Measurements from ENCODE around the gene FAM163B.
A peak's percentile ranks its signal among the peaks of the same experiment; 100 is the strongest.

FAM163B gene

DNA sequence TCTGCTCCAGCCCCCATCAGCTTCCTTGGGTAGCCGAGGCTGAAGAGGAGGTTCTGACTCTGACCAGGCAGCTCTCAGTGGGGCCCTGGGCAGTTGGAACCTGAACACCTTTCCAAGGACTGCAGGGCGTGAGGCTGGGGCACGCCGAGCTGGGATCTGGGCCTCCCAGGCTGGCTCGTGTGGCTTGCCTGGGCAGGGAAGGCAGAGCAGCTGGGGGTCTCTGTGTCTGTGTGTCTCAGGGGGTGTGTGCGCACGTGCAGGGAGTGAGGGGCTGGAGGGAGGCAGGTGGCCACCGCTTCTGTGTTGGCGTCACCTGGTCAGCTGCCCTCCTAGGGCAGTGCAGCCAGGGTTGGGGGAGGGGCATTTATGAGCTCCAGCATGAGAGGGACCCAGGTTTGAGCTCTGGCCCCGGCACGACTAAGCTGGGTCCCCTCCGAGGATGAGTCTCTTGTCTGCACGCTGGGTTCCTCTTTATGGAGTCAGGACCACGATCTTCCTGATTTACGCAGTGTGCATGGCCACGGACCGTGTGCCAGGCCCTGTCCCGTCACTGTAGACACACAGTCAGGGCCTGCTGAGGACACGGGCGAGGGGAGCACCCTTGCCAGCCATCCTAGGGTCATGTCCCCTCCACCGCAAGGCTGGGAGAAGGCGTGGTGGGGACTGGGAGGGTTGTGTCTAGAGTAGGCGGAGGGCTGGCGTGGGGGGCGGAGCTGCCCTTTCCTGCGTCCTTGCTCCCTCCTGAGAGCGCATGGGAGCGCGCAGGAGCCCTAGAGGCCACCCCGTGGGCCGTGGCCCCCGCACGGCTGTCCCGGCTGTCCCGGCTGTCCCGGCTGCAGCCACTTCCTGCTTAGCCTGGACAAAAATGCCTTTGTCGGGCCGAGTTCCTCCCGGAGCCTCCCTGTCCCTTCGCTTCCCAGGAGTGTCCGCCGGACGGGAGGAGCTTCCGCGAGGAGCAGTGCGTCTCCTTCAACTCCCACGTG, 70.0 kb downstream of the FAM163B start:
- DNase-seq = no peak

DNA sequence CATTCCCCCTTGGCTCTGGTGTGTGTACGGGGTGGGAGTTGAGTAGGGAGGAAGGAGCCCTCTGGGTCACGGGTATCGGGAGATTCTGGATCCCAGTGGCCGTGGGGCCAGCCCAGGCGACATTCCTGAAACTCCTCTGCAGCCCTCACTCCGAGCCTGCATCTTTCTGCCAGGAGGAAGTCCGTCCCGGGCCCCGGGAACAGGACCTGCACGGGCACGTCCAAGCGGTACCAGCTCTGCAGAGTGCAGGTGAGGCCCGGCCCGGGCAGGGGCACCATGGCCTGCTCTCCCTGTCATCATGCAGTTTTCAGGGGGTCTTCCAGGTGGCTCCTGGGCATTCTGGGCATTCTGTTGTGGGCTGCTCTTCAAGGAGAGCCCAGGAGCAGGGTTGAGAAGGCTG, 71.0 kb downstream of the FAM163B start:
- no peak for DNase-seq

DNA sequence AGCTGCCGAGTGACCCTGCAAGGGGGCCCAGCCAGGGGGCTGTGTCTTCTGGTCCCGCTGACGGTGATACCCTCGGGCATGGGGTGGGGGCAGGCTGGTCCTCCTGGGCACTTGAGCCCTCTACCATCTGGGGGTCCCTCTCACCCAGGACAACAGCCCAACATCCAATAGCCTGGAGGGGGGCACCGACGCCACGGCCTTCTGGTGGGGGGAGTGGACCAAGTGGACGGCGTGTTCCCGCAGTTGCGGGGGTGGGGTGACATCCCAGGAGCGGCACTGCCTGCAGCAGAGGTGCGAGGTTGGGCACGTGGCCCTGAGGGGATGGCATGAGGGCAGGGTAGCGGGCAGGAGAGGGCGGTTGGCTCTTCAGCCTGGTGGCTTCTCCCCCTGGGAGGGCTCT, 71.9 kb downstream of the FAM163B start:
- DNase-seq = no peak

DNA sequence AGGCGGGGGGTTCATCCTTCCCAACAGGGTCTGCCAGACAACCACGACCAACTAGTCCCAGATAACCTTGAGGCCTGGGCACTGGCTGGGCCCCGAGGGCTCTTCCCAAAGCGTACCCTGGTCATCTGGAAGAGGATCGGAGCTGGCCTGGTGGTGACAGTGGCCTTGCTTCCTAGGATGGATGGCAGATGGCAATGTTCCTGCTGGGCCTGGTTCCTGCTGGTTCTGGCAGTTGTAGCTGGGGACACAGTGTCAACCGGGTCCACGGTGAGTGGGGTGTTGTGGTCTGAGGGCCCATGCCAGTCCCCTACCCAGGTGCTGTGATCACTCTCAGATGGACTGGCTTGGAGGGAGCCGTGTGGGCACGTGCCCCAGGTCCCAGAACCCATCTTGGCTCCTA, 72.7 kb downstream of the FAM163B start:
- DNase-seq = no peak

DNA sequence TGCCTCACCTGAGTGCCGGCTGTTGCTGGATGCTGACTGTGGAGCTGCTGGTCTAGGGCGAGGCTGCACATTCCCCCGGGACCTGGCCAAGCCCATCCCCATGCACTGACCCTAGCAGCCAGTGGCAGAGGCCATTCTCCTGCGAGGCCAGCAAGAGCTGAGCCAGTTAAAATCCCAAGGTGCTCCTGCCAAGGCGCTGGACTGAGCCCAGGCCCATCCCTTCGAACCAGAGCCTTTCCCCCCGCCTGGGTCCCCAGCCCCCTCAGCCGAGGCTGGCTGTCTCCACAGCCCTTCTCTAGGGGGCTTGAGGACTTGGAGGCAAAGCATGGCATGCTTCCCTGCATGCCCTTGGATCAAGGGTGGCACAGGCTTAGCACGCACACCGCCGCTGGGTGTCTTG, 73.1 kb downstream of the FAM163B start:
- DNase-seq = no peak

DNA sequence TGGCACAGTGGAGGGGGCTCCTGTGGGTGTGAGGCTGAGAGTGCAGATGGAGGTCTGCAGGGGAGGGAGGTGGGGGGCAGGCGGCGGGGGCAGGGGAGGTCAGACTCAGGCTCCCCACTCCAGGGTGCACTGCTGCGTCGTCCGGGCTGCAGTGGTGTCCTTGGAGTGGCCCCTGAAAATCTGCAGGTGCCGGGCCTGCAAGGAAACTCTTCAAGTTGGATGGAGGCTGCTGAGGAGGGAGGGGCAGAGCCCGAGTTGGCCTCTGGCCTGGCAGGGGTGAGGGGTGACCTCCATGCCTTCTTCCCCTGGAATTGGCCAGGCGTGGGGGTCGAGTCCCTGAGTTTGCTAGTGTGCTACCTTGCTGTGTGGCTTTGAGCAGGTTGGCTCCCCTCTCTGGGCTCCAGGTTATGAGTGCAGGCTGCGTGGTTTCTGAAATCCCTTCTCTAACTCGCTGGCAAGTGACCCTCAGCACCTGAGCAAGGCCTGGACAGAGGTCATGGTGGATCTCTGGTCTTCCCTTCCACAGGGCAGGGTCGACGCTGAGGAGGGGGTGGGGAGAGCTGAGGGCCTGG, 73.8 kb downstream of the FAM163B start:
- DNase-seq = no peak

DNA sequence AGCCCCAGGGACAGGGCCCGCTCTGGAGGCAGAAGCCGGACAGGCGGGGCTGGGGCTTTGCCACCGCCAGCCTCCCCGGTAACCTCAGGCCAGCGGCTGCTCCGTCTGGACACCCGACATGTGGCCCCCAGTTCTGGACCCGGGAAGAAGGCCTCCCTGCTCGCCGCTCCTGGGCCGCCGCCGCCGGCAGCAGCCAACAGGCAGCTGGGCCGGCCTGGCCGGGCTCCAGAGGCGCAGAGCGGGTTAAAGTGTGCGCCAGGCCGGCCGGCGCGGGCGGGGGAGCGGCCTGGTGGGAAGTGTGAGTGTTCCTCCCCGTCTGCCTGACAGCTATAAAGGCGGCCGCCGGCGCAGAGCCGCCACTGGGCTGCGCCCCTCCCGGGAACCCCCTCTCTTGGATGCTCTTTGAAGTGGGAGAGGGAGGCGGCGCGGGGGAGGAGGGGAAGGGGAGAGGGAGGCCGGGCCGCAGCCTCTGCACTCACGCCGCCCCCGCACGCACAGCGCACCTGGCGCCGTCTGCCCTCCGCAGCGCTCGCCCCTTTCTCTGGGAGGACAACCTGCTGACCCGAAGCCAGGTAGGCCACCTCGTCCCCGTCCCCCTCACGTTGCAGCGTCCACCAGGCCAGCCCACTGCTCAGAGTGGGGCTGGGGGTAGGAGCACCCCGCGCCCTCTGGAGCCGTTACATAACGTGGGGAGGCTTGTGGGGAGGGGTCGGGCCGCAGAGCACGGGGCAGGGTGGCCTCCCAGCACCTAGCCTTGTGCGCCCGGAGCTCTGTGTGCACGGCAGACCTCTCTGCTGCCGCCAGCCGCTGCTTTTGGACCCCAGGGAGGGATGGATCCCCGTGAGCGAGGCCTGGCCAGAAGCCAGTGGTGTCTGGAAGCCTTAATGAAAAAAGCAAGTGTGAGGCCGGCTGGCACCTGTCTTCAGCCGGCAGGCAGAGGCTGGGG, 74.6 kb downstream of the FAM163B start, which contains the start of gene ADAMTSL2:
Gene ADAMTSL2, plus strand, starts transcription at position 359 of the 946 bp plus-strand sequence. CDS start 2,009 bp downstream, outside the sequence.
- peak; percentile 96 for DNase-seq

DNA sequence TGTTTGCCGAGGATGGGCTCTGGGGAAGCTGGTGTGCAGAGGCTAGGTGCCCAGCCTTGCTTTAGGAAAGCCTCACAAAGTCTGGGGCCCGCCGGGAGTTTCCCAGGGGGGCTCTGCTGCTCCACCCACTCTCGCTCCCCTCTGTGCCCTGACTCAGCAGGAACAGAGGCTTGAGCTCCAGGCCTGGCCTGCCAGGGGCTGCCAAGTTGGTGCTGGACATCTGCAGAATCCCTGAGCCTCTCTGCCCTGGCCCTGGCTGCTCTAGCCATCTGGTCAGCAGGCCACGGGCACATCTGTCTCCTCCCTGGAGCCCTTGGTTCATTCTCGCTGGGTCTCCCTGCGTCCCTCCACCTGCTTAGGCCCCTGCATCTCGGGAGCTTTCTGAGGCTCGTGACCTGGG, 75.3 kb downstream of the FAM163B start:
- DNase-seq = no peak

DNA sequence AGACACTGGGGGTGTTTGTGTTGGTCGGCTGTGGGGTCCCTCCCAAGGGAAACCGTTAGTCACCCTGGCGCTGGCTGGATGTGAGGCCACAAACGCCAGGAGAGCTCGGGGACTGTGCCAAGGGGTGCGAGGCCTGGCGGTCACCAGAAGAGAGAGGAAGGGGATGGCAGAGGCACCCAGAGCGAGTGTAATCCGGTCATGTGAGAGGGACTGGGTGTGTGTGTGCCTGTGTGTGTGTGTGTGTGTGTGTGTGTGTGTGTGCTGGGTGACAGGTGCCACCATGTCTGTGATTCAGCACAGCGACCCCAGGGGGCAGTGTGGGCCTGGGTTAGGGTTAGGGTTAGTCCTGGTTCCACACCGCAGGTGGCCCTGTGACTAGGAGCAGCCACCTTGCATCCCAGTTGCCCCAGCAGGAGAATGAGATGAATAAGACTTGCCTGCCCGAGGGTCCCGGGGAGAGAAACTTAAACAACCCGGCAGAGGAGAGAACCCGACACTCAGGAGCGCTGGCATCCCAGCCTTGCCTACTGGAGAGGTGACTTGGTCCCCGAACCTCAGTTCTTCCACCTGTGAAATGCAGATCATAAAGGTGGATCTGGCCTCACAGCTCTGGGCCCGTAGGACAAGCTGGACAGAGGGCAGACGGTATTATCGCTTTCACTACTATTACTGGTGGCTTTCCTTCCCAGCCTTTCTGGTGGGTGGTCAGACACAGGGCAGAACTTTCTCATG, 76.1 kb downstream of the FAM163B start:
- DNase-seq = peak; percentile 62

DNA sequence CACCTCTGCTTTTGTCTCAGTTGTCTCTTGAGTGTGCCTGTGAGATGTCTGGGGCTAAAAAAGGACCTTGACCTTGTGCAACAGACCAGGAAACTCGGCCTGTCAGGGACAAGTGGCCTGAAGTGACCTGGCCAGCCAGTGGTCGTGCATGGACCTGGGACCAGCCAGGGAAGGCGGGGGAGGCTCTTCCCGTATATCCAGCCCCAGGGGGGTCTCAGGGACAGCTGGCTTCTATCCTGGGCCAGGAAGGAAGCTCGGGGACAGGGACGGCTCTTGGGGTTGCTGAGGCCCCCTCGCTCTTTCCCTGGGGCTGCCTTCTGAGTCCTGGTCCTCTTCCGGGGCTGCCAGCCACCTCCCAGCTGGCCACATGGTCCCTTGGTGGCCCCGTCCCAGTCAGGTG, 77.9 kb downstream of the FAM163B start:
- DNase-seq = no peak

DNA sequence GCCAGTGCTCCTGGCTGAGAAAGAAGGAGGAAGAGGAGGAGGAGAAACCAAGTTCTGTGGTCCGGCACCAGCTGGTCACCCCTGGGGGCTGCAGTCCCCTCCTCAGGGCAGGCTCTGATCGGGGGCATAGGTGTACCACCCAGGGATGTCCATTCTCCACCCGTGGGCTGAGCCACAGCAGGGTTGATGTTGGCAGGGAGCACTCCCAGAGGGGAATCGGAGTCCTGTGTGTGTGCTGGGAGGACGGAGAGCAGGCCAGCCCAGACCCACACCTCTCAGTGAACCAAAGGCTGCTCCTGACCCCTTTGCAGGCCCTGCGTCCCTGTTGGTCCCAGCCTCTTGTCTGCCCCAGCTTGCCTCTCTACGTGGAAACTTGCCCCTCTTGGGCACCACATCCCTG, 79.3 kb downstream of the FAM163B start:
- DNase-seq = no peak

DNA sequence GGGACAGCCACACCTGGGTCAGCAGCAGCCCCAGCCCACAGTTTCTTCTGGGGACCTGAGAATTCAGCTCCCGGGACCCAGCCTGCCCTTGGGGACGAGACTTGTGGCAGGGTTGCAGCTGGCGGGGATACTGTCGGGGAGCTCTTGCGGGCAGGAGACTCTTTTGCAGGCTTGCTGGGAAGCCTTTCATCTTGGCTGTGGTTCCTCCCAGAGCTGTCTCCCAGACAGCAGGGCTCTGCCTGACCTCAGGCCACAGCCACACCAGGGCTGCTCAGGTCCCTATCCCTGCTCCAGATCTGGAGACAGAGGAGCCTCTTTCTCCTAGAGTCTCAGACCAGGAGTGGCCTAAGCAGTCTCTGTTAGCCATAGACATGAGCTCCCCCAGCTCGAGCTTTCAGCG, 79.7 kb downstream of the FAM163B start:
- no peak for DNase-seq

DNA sequence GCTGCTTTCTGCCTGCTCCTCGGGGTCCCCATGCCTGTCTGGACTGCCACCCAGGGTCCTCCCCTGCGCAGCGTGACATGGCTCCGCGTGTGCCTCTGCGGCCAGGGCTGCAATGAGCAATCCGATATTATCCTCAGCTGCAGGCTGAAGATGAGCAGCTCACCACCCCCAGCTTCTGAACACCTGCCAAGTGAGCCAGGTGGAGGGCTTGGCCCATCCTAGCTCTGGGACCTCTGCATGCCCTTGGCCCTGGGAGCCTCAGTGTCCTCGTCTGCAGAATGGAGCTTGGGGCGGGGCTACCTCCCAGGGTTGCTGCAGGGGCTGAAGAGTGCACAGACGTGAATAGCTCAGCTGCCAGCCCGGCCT, 80.3 kb downstream of the FAM163B start:
- peak; percentile 56 for DNase-seq

DNA sequence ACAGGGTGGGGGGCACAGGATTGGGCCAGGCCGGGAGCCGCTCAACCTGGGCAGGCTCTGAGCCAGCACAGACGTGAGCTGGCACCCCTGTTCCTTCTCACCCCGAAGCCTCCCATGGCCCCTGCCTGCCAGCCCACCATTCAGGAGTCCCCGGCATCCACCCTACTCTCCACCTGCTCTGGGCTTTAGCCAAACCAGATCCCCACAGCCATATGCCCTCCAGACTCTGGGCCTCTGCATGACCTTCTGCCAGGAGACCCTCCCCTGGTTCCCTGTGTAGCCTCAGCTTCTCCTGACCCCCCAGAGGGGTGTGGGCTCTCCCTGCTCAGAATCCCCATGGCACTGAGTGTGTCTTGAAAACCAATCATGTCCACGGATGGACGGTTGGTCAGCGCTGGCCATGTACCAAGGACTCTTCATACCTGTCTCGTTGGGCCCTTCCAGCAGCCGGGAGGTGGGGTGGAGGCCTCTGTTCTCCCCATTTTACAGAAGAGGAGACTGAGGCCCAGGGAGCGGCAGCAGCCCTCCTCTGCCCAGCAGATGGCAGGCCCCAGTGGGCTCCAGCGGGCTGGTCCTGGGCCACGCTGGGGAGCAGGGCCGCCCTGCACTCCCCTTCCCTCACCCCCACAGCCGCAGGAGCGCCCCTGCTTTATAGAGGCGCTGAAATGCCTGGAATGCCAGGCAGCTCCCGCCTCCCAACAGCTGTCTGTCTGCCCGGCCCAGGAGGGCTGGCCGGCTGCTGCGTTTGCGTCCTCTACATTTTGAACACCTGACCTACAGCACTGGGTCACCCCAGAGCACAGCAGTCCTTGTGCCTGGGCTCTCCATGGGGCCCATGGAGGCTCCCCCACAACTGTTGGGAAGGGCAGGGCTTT, 81.0 kb downstream of the FAM163B start:
- DNase-seq = no peak

DNA sequence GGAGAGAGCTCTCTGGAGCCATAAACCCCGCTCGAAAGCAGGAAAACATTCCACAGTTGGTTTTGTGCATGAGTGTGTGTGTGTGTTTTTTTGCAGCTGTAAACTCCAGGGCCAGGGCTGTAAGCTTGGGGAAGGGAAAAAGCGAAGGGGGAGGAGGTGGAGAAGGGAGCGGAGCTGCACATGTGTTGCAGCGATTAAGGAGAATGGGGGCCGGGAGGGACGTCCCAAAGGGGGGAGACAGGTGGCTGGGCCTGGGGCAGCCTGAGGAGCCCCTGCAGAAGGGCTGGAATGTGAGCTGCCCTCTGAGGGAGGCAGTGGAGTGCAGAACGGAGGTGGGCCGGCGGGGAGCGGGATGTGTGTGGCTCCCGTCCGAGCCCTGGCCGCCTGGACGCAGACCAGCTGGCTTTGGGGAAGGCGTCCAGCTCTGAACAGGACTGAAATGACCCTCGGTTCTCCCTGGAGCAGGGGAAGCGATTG, 81.7 kb downstream of the FAM163B start:
- DNase-seq = no peak
